K562 (cell line): ENCODE measurements around the gene GRAMD1B.

ENCODE experiments used
- CCNT2 ChIP-seq: IDR thresholded peaks from 2 replicates; pipeline ENCODE4 v1.6.1; 2011; ENCODE audit warnings: borderline replicate concordance, low read depth, mild to moderate bottlenecking, moderate library complexity, mixed read lengths, low read length; ENCODE audit not compliant: insufficient read length; ENCODE audit errors: extremely low read depth
- CTCF ChIP-seq, 3 experiments: IDR thresholded peaks in 2 of 3; conservative IDR thresholded peaks in 1 of 3; 2 replicates each; pipeline ENCODE4 v1.5.1; 2011 to 2012; ENCODE audit warnings: low read length in 3 of 3, mild to moderate bottlenecking in 3 of 3, control low read depth in 2 of 3, improper control_type of control experiment in 1 of 3, inconsistent platforms in 1 of 3, low read depth in 1 of 3, mixed read lengths in 1 of 3, moderate library complexity in 1 of 3; ENCODE audit not compliant: insufficient read depth in 2 of 3
- GABPB1 ChIP-seq: sonication (generic); formaldehyde crosslinking; IDR thresholded peaks from 2 replicates; pipeline ENCODE4 v1.8.0; 2022; ENCODE audit warnings: mild to moderate bottlenecking, missing genetic modification reagents
- KDM5B ChIP-seq: fragments of 200-600 bp; sonication (generic); IDR thresholded peaks from 2 replicates; pipeline ENCODE4 v1.6.1; 2012; ENCODE audit warnings: low read depth, mild to moderate bottlenecking, moderate library complexity, low read length, control low read depth, inconsistent platforms; ENCODE audit not compliant: insufficient replicate concordance
- MECOM ChIP-seq: fragments of 250-450 bp; sonication (Bioruptor Pico); IDR thresholded peaks from 2 replicates; pipeline ENCODE4 v1.8.0; 2022; ENCODE audit warnings: inconsistent platforms
- POU5F1 ChIP-seq: fragments of 150-350 bp; IDR thresholded peaks from 2 replicates; pipeline ENCODE4 v1.6.1; 2014; ENCODE audit warnings: borderline replicate concordance, low read length, low read depth, mild to moderate bottlenecking; ENCODE audit not compliant: partially characterized antibody
- TCF7L2 ChIP-seq: fragments of 150-350 bp; IDR thresholded peaks from 2 replicates; pipeline ENCODE4 v1.6.1; 2016; ENCODE audit warnings: low read depth, mild to moderate bottlenecking, low read length, moderate library complexity
- ZBTB7A ChIP-seq: IDR thresholded peaks from 2 replicates; pipeline ENCODE4 v1.6.1; 2011; ENCODE audit warnings: low read depth, mild to moderate bottlenecking, low read length, moderate library complexity, borderline replicate concordance; ENCODE audit not compliant: control insufficient read depth

DNA sequence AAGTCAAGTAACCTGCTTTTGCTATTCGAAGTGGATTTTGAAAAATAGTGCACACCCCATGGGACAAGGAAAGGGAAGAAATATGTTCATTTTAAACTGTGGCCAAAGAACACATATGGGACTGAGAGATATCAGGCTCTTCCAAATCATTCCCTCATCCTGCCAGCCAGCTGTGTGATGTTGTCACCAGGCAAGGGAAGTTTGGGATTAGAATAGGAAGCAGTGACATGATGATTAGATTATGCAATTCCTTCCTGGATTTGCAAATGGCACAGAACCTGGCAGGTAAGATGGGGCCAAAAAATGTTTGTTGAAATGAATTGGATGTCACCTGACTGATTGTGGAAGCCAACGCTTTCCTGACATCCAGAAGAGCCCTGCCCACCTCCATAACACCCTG is 229.2 kb downstream of the GRAMD1B start:
- no peak for TF ChIP-seq KDM5B
- no peak for TF ChIP-seq ZBTB7A
- TF ChIP-seq CCNT2 = no peak
- no peak for TF ChIP-seq POU5F1
- no peak for TF ChIP-seq TCF7L2
- TF ChIP-seq CTCF (IDR thresholded peaks at IDR 0.05 in 2 of 3, conservative IDR thresholded peaks at IDR 0.05 in 1 of 3; ENCODE audit: insufficient read depth in 2 of 3, low read depth in 1 of 3, low read length in 3 of 3) = no peak
- no peak for TF ChIP-seq GABPB1 (CRISPR knock-in tag)
- TF ChIP-seq MECOM (CRISPR knock-in tag) = no peak
